Thyroid gland (tissue), 4 donors: ENCODE data around the gene RXFP4.

Experiments used
- POLR2A ChIP-seq, 2 donors: fragments of 450-650 bp; IDR thresholded peaks; one replicate each; pipeline ENCODE4 v1.6.1; 2017; ENCODE audit warnings: antibody characterized with exemption in 2 of 2, mild to moderate bottlenecking in 2 of 2, moderate library complexity in 1 of 2
- TF ChIP-seq, protein P1 (sequence below), 6 experiments: fragments of 200-600 bp in 3 of 6; fragments of 450-650 bp in 3 of 6; sonication (generic) in 3 of 6; IDR thresholded peaks; one replicate each; pipeline ENCODE4 v1.5.1; 2016 to 2019; ENCODE audit warnings: antibody characterized with exemption in 6 of 6, mild to moderate bottlenecking in 2 of 6, inconsistent platforms in 1 of 6, moderate library complexity in 1 of 6

DNA sequence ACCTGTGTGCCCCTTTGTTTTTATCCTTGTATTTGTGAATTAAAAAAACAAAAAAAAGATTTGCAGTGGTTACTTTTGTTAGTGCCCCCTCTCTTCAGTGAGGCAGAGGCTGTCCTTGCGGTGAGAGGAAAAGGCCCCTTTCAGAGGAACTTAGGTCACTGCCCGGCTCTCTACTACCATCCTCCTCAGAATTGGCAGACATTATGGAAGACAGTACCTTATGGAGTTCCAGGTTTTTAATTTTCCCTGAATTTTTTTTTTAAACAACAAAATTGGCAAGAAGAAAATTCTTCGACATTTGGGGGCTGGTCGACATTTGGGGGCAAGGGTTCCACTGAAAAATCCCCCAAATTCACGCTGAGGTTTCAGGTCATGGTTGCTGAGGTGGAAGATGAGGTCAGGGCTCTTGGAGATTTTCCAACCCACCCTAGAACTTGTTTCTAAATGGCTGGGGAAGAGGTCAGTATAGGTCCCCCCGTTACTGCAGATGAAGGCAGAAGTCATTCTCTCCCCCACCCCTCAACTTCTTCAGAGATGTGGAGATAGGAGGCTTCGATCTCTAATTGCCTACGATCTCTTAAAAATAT, 5.3 kb downstream of the RXFP4 start:
- TF ChIP-seq, protein P1, sequence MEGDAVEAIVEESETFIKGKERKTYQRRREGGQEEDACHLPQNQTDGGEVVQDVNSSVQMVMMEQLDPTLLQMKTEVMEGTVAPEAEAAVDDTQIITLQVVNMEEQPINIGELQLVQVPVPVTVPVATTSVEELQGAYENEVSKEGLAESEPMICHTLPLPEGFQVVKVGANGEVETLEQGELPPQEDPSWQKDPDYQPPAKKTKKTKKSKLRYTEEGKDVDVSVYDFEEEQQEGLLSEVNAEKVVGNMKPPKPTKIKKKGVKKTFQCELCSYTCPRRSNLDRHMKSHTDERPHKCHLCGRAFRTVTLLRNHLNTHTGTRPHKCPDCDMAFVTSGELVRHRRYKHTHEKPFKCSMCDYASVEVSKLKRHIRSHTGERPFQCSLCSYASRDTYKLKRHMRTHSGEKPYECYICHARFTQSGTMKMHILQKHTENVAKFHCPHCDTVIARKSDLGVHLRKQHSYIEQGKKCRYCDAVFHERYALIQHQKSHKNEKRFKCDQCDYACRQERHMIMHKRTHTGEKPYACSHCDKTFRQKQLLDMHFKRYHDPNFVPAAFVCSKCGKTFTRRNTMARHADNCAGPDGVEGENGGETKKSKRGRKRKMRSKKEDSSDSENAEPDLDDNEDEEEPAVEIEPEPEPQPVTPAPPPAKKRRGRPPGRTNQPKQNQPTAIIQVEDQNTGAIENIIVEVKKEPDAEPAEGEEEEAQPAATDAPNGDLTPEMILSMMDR (IDR thresholded peaks at IDR 0.05), result no peak
- TF ChIP-seq POLR2A (IDR thresholded peaks at IDR 0.05), result no peak
